Kidney (tissue), 14 donors: Measurements from ENCODE around the gene SLC25A48. TPM values are rescaled to one million over a fixed set of nuclear protein-coding genes. Genes with fewer than 3 reads are reported as not detected.
"Not testable (repeated sequence)": the region's sequence is repeated elsewhere in the genome, so short reads cannot be mapped to it uniquely, and the experiment has no call there.

Experiments
- DNase-seq, 5 donors: peaks; one replicate each; pipeline ENCODE4 v3.0.0-alpha.2; 2013 to 2020
- FAIRE-seq: peaks from 2 replicates; lab custom pipeline; 2012; peaks lifted over from hg19 to GRCh38; lab: Jason Lieb, UNC
- H3K27ac ChIP-seq, 2 donors: one replicate each; pipeline ENCODE4 v1.7.0; 2013; ENCODE audit warnings: low read depth in 2 of 2, low read length in 2 of 2, inconsistent platforms in 1 of 2
- H3K27me3 ChIP-seq: one replicate; pipeline ENCODE4 v1.7.1; 2013; ENCODE audit warnings: low read length, inconsistent platforms; ENCODE audit not compliant: control insufficient read depth, insufficient read depth
- H3K36me3 ChIP-seq, 3 donors: one replicate each; pipeline versions ENCODE4 v1.7.0 to v1.7.1; 2013; ENCODE audit warnings: low read length in 3 of 3, control low read depth in 1 of 3, inconsistent platforms in 1 of 3; ENCODE audit not compliant: insufficient read depth in 3 of 3, control insufficient read depth in 2 of 3
- H3K4me1 ChIP-seq, 3 donors: one replicate each; pipeline versions ENCODE4 v1.7.0 to v1.7.1; 2013; ENCODE audit warnings: low read length in 3 of 3, inconsistent platforms in 1 of 3, low read depth in 1 of 3; ENCODE audit not compliant: control insufficient read depth in 2 of 3, insufficient read depth in 2 of 3
- H3K4me3 ChIP-seq, 3 donors: one replicate each; pipeline versions ENCODE4 v1.7.0 to v1.8.1; 2013; ENCODE audit warnings: low read length in 3 of 3, control low read depth in 1 of 3, inconsistent platforms in 1 of 3
- H3K9ac ChIP-seq, 3 donors: one replicate each; pipeline versions ENCODE4 v1.7.0 to v1.7.1; 2013; ENCODE audit warnings: low read length in 3 of 3, control low read depth in 1 of 3, inconsistent platforms in 1 of 3
- H3K9me3 ChIP-seq, 3 donors: one replicate each; pipeline versions ENCODE4 v1.7.0 to v1.7.1; 2013; ENCODE audit warnings: low read length in 3 of 3, control low read depth in 1 of 3, inconsistent platforms in 1 of 3; ENCODE audit not compliant: control insufficient read depth in 2 of 3, insufficient read depth in 1 of 3
- CTCF ChIP-seq: IDR thresholded peaks from 3 replicates; pipeline ENCODE4 v1.5.1; 2012; ENCODE audit warnings: mild to moderate bottlenecking, moderate library complexity, borderline replicate concordance; ENCODE audit not compliant: insufficient read depth; ENCODE audit errors: extremely low read depth
- intact Hi-C: fragments of 100-400 bp; cut with DNase I; formaldehyde crosslinking; loops from one replicate; pipeline ENCODE4 v1.11.1; 2022
- polyA plus RNA-seq: library from polyadenylated mRNA; stranded (reverse); fragments of 350-450 nt; fragmentation: Illumina TruSeq; extraction: RNeasy Lipid Tissue Mini Kit (QIAGEN cat#74804); gene quantifications from one replicate; pipeline ENCODE4 v1.2.3, GENCODE V29; 2014; ENCODE audit warnings: low read depth, low replicate concordance; ENCODE audit not compliant: insufficient read depth
- total RNA-seq: library from RNA; stranded (reverse); fragmentation: NEBNext Ultra II Directional; extraction: Animal tissue kit (Norgen Biotek cat#: 25700); gene quantifications from one replicate; pipeline ENCODE4 v1.2.1, GENCODE V29; 2021
- donor health status: control.
- donor health status: control.
- donor health status: control.
- donor health status: control.
- donor health status: control.
- donor health status: DM: yes; HTN: yes; CAD: no.
- donor health status: Normal renal cell carcinoma (clear cell type).

SLC25A48 gene
- total and polyA plus RNA-seq, 2 donors from 2014 or later, result 1.7 to 10.4 TPM

GRCh38 chr5:135833961-135834638 lies 363 bp upstream of the SLC25A48 start:
- Histone ChIP-seq H3K4me3 (peak overlapping the region; percentile 23 to 73 (median 61)), H3K9me3 (no peaks in the 10 kb centered on the region), H3K4me1 (peaks cover 0 to 9% (median 4%) of the 10 kb centered on the region in 3 donors), H3K27me3 (peaks cover 3% of the 10 kb centered on the region), H3K36me3 (no peaks in the 10 kb centered on the region), H3K9ac (no peak overlapping the region), H3K27ac (peak overlapping the region in 1 of 2 donors; percentile 85)
- TF ChIP-seq CTCF, result peak; percentile 50
- FAIRE-seq, result no peak
- no peak for DNase-seq
- intact Hi-C loops, result no loop called here

GRCh38 chr5:135835766-135836165 lies 1.3 kb downstream of the SLC25A48 start:
- H3K27ac ChIP-seq, result no peak overlapping the region
- TF ChIP-seq CTCF, result no peak
- DNase-seq (no peak), FAIRE-seq (no peak)
- intact Hi-C loops, result no loop called here
- H3K4me1 ChIP-seq, result peaks cover 0 to 9% (median 7%) of the 10 kb centered on the region in 3 donors
- no peaks in the 10 kb centered on the region for H3K9me3 ChIP-seq
- peaks cover 3% of the 10 kb centered on the region for H3K27me3 ChIP-seq
- H3K36me3 ChIP-seq, result no peaks in the 10 kb centered on the region
- H3K9ac ChIP-seq, result peak overlapping the region in 1 of 3 donors; percentile 12
- H3K4me3 ChIP-seq, result peak overlapping the region in 1 of 3 donors; percentile 73

- H3K9ac ChIP-seq, DNase-seq, H3K4me3 ChIP-seq, intact Hi-C loops, H3K9me3 ChIP-seq, H3K27ac ChIP-seq, H3K36me3 ChIP-seq, FAIRE-seq, H3K27me3 ChIP-seq: not testable (repeated sequence)
- peaks cover 0 to 14% (median 9%) of the 10 kb centered on the region in 3 donors for H3K4me1 ChIP-seq
Observed at GRCh38 chr5:135838395-135838794, 3.9 kb downstream of the SLC25A48 start.

GRCh38 chr5:135839566-135839965 lies 5.1 kb downstream of the SLC25A48 start:
- Histone ChIP-seq H3K27ac (no peak overlapping the region), H3K9ac (no peak overlapping the region), H3K9me3 (no peaks in the 10 kb centered on the region), H3K4me3 (no peak overlapping the region), H3K27me3 (peaks cover 3% of the 10 kb centered on the region), H3K36me3 (no peaks in the 10 kb centered on the region), H3K4me1 (peaks cover 0 to 10% (median 3%) of the 10 kb centered on the region in 3 donors)
- intact Hi-C loops, result no loop called here
- FAIRE-seq (no peak), DNase-seq (no peak)
- TF ChIP-seq CTCF, result no peak
